Caco-2 (cell line): ENCODE results near the gene UCP3. TPM values are rescaled to one million over a fixed set of nuclear protein-coding genes. Genes with fewer than 3 reads are reported as not detected.
A peak's percentile ranks its signal among the peaks of the same experiment; 100 is the strongest.

Experiments used
- BruUV-seq: library from RNA; stranded (reverse); fragments of 400-500 nt; replicated peaks from 2 replicates; lab custom pipeline; 2021; lab: Mats Ljungman, UMichigan
- CTCF ChIA-PET: fragments of 300-600 bp; sonication (Branson Sonifier 250); formaldehyde crosslinking; loops from one replicate; lab custom pipeline; 2022; ENCODE audit warnings: antibody characterized with exemption; lab: Charles Lee
- POLR2A ChIA-PET: fragments of 300-600 bp; sonication (Branson Sonifier 250); formaldehyde crosslinking; loops from one replicate; lab custom pipeline; 2022; ENCODE audit warnings: antibody characterized with exemption; lab: Charles Lee
- DNase-seq, 2 experiments: peaks; one replicate each; pipeline versions ENCODE4 v3.0.0 to v3.0.0-alpha.2; 2020 to 2022
- H3K27me3 ChIP-seq: replicated peaks from 2 replicates; pipeline ENCODE4 v1.6.0; 2011; ENCODE audit warnings: low read length; ENCODE audit not compliant: control insufficient read depth, insufficient read depth
- H3K36me3 ChIP-seq: 2 replicates; pipeline ENCODE4 v1.5.1; 2011; ENCODE audit warnings: low read length; ENCODE audit not compliant: control insufficient read depth, insufficient read depth
- H3K4me1 ChIP-seq: fragments of 250-450 bp; sonication (Bioruptor Pico); 2 replicates; pipeline ENCODE4 v1.5.1; 2020; ENCODE audit warnings: mild to moderate bottlenecking
- H3K4me3 ChIP-seq: 2 replicates; pipeline ENCODE4 v1.5.1; 2011; ENCODE audit warnings: low read depth, mild to moderate bottlenecking, control low read depth, low read length
- H3K9me3 ChIP-seq: fragments of 250-450 bp; sonication (Bioruptor Pico); 2 replicates; pipeline ENCODE4 v1.5.1; 2020; ENCODE audit warnings: mild to moderate bottlenecking, moderate library complexity
- H3K27ac Mint-ChIP-seq: one replicate; pipeline ENCODE4 v1.8.0; 2022; ENCODE audit warnings: mixed read lengths; ENCODE audit not compliant: unreplicated experiment
- H3K27me3 Mint-ChIP-seq: one replicate; pipeline ENCODE4 v1.8.0; 2022; ENCODE audit warnings: mixed read lengths; ENCODE audit not compliant: insufficient read depth, unreplicated experiment
- H3K36me3 Mint-ChIP-seq: one replicate; pipeline ENCODE4 v1.8.0; 2022; ENCODE audit warnings: mild to moderate bottlenecking, mixed read lengths; ENCODE audit not compliant: insufficient read depth, unreplicated experiment
- H3K4me1 Mint-ChIP-seq: one replicate; pipeline ENCODE4 v1.8.0; 2022; ENCODE audit warnings: low read depth, mixed read lengths; ENCODE audit not compliant: unreplicated experiment
- H3K4me3 Mint-ChIP-seq: one replicate; pipeline ENCODE4 v1.8.0; 2022; ENCODE audit warnings: mild to moderate bottlenecking, moderate library complexity, mixed read lengths; ENCODE audit not compliant: unreplicated experiment
- H3K9me3 Mint-ChIP-seq: one replicate; pipeline ENCODE4 v1.8.0; 2022; ENCODE audit warnings: mixed read lengths; ENCODE audit not compliant: unreplicated experiment
- intact Hi-C: fragments of 100-400 bp; cut with micrococcal nuclease; formaldehyde crosslinking; loops from one replicate; pipeline ENCODE4 v1.10.0; 2022; ENCODE audit not compliant: unreplicated experiment
- total RNA-seq: library from RNA; stranded (reverse); gene quantifications from 2 replicates; pipeline ENCODE4 v1.2.3, GENCODE V29; 2022
- TF ChIP-seq, protein P1 (sequence below), 2 experiments: fragments of 200-600 bp in 1 of 2; IDR thresholded peaks; 1 replicate in 1 of 2; 2 replicates in 1 of 2; pipeline versions ENCODE4 v1.5.1 to v1.8.0; 2011 to 2022; ENCODE audit warnings: antibody characterized with exemption in 1 of 2, control low read depth in 1 of 2, inconsistent platforms in 1 of 2, low read depth in 1 of 2, low read length in 1 of 2, mild to moderate bottlenecking in 1 of 2, moderate library complexity in 1 of 2; ENCODE audit not compliant: insufficient read depth in 1 of 2, severe bottlenecking in 1 of 2, unreplicated experiment in 1 of 2

Gene UCP3
- total RNA-seq, 1 experiment from 2014 or later, result 1.2 TPM

GRCh38 chr11:73965764-73966121, 43.1 kb downstream of the UCP3 start:
- ChIA-PET POLR2A (no interaction called here), CTCF (interaction anchor here (0.7 kb wide), 1 partner anchor 73 kb away, joined by 3 read pairs; no protein-coding TSS in a partner anchor)
- no TSS peak for BruUV-seq
- Mint-ChIP-seq H3K9me3 (no peaks in the 10 kb centered on the region), H3K27me3 (no peaks in the 10 kb centered on the region), H3K4me1 (no peaks in the 10 kb centered on the region), H3K36me3 (peaks cover 10% of the 10 kb centered on the region), H3K4me3 (no peak overlapping the region), H3K27ac (no peak overlapping the region)
- Histone ChIP-seq H3K27me3 (no peaks in the 10 kb centered on the region; the same call in 1 of the 2 replicates), H3K4me1 (no peaks in the 10 kb centered on the region), H3K4me3 (no peak overlapping the region), H3K9me3 (no peaks in the 10 kb centered on the region), H3K36me3 (no peaks in the 10 kb centered on the region)
- TF ChIP-seq, protein P1, sequence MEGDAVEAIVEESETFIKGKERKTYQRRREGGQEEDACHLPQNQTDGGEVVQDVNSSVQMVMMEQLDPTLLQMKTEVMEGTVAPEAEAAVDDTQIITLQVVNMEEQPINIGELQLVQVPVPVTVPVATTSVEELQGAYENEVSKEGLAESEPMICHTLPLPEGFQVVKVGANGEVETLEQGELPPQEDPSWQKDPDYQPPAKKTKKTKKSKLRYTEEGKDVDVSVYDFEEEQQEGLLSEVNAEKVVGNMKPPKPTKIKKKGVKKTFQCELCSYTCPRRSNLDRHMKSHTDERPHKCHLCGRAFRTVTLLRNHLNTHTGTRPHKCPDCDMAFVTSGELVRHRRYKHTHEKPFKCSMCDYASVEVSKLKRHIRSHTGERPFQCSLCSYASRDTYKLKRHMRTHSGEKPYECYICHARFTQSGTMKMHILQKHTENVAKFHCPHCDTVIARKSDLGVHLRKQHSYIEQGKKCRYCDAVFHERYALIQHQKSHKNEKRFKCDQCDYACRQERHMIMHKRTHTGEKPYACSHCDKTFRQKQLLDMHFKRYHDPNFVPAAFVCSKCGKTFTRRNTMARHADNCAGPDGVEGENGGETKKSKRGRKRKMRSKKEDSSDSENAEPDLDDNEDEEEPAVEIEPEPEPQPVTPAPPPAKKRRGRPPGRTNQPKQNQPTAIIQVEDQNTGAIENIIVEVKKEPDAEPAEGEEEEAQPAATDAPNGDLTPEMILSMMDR (IDR thresholded peaks at IDR 0.05; ENCODE audit: insufficient read depth in 1 of 2, low read depth in 1 of 2, low read length in 1 of 2, severe bottlenecking in 1 of 2, unreplicated experiment in 1 of 2), result no peak
- DNase-seq, result peak in 1 of 2 experiments; percentile 42
- intact Hi-C loops, result no loop called here

DNA sequence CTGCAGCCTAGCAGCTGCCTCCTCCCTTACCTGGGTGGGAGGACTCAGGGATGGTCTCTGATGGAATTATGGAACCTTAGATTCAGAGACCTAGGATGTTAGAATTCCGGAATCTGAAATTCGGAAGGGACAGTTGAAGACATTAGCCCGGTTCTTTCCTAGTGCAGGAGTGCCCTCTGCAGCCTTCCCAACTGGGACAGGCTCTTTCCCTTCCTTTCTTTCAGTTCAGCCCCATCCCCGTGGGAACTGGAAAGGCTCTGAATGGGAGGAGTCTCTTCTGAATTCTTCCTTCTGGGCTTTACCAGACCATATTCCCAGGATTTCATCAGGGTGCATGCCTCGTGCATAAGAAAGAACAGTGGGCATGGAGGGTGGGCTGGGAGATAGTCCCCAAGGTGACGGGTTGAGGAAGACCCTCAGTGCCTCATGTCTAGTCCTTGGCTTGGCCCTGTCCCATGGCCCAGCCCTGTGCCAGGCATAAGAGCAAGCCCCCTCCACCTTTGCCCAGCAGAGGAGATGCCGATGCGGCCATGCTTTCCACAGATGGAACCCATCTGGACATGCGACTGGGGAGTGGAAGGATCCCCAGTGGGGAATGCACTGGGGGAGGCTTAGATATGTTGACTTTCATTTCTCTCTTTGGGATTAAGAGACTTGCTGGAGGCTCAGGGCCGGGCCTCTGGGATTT, 43.7 kb downstream of the UCP3 start:
- Mint-ChIP-seq H3K9me3 (no peaks in the 10 kb centered on the region), H3K27me3 (no peaks in the 10 kb centered on the region), H3K27ac (no peak overlapping the region), H3K4me3 (no peak overlapping the region), H3K4me1 (no peaks in the 10 kb centered on the region), H3K36me3 (peaks cover 10% of the 10 kb centered on the region)
- DNase-seq, result peak; percentile 36 to 37
- H3K36me3 ChIP-seq, result no peaks in the 10 kb centered on the region
- H3K27me3 ChIP-seq, result no peaks in the 10 kb centered on the region; the same call in 1 of the 2 replicates
- ChIA-PET POLR2A (interaction anchor here (0.8 kb wide), 1 partner anchor 293 kb away, joined by 4 read pairs; no protein-coding TSS in a partner anchor), CTCF (no interaction called here)
- H3K9me3 ChIP-seq, result no peaks in the 10 kb centered on the region
- no TSS peak for BruUV-seq
- TF ChIP-seq, protein P1 (IDR thresholded peaks at IDR 0.05; ENCODE audit: insufficient read depth in 1 of 2, low read depth in 1 of 2, low read length in 1 of 2, severe bottlenecking in 1 of 2, unreplicated experiment in 1 of 2), result no peak
- H3K4me3 ChIP-seq, result no peak overlapping the region
- intact Hi-C loops, result no loop called here
- H3K4me1 ChIP-seq, result no peaks in the 10 kb centered on the region

GRCh38 chr11:73963861-73964260, 45.0 kb downstream of the UCP3 start:
- Histone ChIP-seq H3K4me3 (no peak overlapping the region), H3K9me3 (no peaks in the 10 kb centered on the region), H3K36me3 (no peaks in the 10 kb centered on the region), H3K4me1 (no peaks in the 10 kb centered on the region), H3K27me3 (no peaks in the 10 kb centered on the region; the same call in 1 of the 2 replicates)
- CTCF ChIA-PET, result interaction anchor here (0.6 to 1.4 kb wide), 9 partner anchors 18 to 485 kb away, joined by 3 to 11 read pairs (median 3); partner anchors contain the start of genes C2CD3, PPME1 and UCP2
- no peaks in the 10 kb centered on the region for H3K9me3 Mint-ChIP-seq
- TF ChIP-seq, protein P1 (IDR thresholded peaks at IDR 0.05; ENCODE audit: insufficient read depth in 1 of 2, low read depth in 1 of 2, low read length in 1 of 2, severe bottlenecking in 1 of 2, unreplicated experiment in 1 of 2), result no peak
- BruUV-seq, result no TSS peak
- H3K36me3 Mint-ChIP-seq, result peaks cover 7% of the 10 kb centered on the region
- POLR2A ChIA-PET, result interaction anchor here (0.6 kb wide), 1 partner anchor 418 kb away, joined by 3 read pairs; no protein-coding TSS in a partner anchor
- no peak overlapping the region for H3K4me3 Mint-ChIP-seq
- H3K27me3 Mint-ChIP-seq, result no peaks in the 10 kb centered on the region
- intact Hi-C loops, result loop anchor here (1.0 to 5.0 kb wide), 5 partner anchors 18 to 484 kb away; partner anchors contain the start of genes C2CD3, PPME1 and UCP2
- no peak for DNase-seq
- no peaks in the 10 kb centered on the region for H3K4me1 Mint-ChIP-seq
- H3K27ac Mint-ChIP-seq, result no peak overlapping the region
